Measurements from ENCODE around the gene LYL1.

LYL1 gene

GRCh38 chr19:13104848-13105711 is 2.4 kb upstream of the LYL1 start:
- no peak for DNase-seq (ENCODE audit: low read depth, low spot score)

- DNase-seq (ENCODE audit: low read depth, low spot score) = no peak
These were observed 1.7 kb upstream of the LYL1 start for GRCh38 chr19:13104360-13104847.

GRCh38 chr19:13103581-13104359 is 1.1 kb upstream of the LYL1 start:
- no peak for DNase-seq (ENCODE audit: low read depth, low spot score)

DNA sequence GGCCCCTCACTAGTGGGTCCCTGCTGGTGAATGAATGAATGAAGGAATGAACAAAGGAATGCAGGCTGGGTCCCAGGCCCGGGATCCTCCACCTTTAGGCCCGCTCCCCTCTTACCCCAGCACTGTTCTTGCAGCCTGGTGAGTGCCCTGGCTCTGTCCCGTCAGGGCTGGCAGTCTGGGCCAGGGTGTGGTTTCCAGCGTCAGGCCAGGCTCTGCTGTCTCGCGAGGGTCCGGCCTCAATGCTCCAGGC is 317 bp downstream of the LYL1 start:
- DNase-seq (ENCODE audit: low read depth, low spot score) = no peak

DNA sequence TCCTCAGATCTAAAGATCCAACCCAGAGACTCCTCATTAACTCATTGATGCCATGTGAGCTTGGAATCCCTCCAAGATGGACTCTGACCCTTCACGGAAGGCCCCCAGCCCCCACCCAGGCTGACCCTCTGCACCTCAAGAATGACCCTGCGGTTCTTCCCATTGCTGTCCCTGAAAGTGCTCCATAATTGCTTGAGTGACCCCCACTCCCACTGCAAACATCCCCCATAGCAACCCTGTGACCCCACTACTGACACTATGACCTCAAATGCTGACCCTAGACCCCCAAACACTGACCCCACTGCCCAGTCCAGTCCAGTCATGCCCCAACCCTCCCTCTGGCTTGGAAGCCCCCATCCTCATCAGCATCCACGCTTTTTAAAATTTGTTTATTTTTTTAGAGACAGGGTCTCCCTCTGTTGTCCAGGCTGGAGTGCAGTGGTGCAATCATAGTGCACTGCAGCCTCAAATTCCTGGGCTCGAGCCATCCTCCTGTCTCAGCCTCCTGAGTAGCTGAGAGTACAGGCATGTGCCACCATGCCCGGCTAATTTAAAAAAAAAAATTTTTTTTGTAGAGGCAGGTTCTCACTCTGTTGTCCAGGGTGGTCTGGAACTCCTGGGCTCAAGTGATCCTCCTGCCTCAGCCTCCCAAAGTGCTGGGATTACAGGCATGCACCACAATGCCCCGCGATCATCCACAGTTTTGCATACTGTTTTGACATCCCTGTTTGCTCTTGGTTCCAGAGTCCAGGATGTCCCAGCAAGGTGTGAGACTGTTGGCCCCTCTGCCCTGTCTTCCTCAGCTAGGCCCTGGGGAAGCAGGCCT is 855 bp downstream of the LYL1 start:
- DNase-seq (ENCODE audit: low read depth, low spot score) = no peak

GRCh38 chr19:13100841-13101589 is 1.6 kb downstream of the LYL1 start:
- no peak for DNase-seq (ENCODE audit: low read depth, low spot score)

- no peak for DNase-seq (ENCODE audit: low read depth, low spot score)
These were observed 2.5 kb downstream of the LYL1 start for GRCh38 chr19:13100031-13100588.

DNA sequence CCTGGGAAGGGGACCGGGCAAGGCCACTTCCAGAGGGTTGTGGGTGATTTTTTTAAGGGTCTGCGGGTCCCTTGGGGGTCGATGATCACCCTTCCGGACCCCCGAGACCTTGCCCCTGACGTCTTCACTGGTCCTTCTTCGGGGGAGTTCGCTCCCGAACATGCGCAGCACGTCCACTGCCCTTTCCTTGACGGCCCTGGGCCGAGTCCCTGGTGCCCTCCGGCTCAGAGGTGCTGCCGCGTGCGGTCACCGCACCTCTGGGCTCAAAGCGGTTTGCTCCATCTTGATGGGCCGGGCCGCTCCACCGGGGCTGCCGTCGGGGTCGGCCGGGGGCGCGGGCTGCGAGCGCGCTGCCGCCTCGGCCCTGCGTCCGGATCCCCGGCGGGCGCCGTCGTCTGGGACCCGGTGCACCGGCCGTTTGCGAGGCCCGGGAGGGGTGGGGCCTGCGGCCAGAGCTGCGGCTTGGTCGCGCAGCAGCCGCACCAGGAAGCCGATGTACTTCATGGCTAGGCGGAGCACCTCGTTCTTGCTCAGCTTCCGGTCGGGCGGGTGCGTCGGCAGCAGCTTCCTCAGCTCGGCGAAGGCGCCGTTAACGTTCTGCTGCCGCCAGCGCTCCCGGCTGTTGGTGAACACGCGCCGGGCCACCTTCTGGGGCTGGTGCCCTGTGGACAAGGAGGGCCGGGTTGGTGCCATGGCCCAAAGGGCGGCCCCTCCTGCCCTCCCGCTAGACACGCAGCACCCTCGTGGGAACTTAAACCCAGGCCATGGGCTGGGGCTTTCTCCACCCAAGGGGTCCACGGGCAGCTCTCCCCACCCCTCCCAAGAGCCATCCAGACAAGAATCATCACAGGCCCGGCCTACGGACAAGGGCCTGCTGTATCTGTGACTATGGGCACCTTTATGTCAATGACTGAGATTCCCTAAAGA is 3.3 kb downstream of the LYL1 start:
- DNase-seq (ENCODE audit: low read depth, low spot score) = no peak

GRCh38 chr19:13098277-13099072 is 4.2 kb downstream of the LYL1 start:
- DNase-seq (ENCODE audit: low read depth, low spot score) = no peak

- DNase-seq (ENCODE audit: low read depth, low spot score) = no peak
These were observed 5.0 kb downstream of the LYL1 start for GRCh38 chr19:13097463-13098258.

DNA sequence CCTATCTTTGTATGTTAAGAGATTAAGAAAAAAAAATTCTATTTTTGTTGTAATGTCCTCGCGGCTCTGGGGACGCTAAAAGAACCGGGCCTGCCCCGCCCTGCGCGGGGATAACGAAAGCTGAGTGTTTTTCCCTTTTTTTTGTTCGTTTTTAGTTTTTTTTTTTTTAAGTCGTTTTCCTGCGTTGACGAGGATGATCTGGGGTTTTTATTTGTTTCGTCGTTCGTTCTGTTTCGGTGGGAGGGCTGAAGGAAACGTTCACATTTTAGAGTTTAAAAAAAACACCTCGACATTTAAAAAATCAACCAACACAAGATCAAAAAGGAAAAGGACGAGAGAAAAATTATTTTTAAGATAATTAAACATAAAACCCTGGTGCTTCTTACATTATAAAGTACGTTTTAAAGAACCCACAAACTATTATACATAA is 5.6 kb downstream of the LYL1 start:
- DNase-seq (ENCODE audit: low read depth, low spot score) = no peak

GRCh38 chr19:13095934-13096927 is 6.4 kb downstream of the LYL1 start:
- DNase-seq (ENCODE audit: low read depth, low spot score) = no peak

DNA sequence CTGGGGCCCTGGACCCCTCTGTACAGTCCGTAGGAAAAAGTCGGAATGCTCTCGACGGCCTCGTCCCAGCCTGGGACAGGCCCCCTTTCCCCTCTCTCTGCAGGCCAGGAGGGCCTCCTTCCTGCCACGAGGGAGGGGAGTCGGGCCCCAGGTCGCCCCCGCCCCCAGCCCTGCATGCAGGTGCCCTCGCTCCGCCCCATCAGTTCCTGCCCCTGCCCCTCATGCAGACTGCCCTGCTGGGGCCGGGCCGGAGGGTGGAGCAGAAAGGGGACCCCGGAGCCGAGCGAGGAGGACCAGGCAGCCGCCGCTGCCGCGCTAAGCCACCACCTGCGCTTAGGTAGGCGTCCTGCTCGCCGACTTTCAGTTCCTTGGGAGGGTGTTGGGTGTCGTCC is 7.3 kb downstream of the LYL1 start:
- no peak for DNase-seq (ENCODE audit: low read depth, low spot score)

DNA sequence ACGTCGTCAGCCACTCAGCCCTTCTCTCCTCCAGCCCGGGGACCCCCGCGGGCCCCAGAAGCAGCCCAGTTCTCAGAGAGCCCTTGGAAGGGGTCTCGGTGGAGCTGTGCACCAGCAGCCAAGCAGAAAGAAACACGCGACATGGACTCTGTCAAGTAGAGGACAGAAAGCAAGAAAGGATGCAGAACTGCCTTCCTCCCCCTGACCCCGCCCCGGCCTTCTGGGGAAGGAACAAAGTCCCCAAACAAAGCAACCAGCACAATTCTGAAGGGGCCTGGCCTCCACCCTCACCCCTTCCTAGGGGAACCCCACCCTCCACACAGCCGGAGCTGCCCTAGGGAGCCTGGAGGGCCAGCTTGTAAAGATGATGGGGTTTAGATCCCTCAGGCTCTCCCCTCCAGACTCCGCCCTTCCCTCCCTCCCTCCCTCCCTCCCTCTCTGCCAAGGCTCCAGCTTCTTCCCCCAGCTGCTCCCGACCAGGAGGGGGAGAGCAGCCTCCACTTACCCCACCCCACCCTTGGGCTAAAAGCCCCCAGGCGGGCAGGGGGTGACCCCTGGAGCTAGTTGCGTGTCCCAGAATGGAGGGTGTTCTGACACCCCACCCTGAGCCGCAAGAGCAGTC is 7.8 kb downstream of the LYL1 start:
- no peak for DNase-seq (ENCODE audit: low read depth, low spot score)

DNA sequence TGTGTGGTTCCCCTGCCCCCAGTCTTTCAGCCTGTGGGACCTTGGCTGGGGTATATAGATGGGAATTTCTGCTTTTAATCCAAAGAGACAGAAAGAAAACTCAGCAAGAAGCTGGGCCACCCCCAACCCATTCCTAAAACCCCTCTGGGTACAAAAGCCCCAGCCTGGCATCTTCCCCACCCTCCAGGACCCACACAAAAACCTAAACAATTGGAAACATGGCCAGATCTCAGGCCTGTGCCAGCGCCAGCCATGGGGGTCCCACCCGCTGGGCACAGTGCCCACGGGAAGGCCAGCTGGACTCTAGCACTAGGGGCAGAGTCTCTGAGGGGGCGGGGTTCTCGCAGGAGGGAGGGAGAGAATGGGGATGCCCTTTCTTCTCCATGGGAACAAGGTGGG is 8.6 kb downstream of the LYL1 start:
- DNase-seq (ENCODE audit: low read depth, low spot score) = no peak

DNA sequence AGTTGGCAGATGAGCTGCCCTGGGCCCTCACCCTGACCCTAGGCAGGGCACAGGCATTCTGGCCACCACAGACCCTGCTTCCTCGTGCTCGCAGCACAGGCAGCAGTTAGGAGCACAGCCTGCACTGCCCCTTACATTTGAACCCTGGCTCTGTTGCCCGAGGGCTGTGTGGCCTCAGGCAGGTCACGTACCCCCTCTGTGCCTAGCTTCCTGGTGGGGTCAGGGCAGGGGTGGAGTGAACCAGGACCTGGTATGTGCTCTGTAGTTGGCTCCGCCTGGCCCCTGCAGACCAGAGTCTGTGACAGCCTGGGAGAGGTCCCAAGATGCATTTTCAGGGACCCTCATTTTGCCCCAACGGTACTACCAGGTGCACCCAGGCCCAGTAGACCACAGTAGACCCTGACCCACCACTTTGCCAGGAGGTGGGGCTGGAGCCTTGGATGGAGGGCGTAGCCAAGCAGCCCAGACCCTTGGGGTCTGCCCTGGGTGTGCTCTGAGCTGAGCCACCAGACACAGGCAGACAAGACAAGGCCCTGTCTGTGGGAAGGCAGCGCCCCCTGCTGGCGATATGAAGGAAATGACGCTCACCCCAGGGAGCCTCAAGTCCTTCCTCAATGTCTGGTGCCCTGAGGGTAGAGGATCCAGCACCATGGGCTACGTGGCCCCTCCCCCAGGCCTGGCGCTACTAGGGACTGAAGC is 9.1 kb downstream of the LYL1 start:
- peak; percentile 73 for DNase-seq (ENCODE audit: low read depth, low spot score)
